ENCODE measurements around the gene PALLD.

GRCh38 chr4:168893807-168894206, 397.0 kb downstream of the PALLD start:
- TF ChIP-seq, protein P1, sequence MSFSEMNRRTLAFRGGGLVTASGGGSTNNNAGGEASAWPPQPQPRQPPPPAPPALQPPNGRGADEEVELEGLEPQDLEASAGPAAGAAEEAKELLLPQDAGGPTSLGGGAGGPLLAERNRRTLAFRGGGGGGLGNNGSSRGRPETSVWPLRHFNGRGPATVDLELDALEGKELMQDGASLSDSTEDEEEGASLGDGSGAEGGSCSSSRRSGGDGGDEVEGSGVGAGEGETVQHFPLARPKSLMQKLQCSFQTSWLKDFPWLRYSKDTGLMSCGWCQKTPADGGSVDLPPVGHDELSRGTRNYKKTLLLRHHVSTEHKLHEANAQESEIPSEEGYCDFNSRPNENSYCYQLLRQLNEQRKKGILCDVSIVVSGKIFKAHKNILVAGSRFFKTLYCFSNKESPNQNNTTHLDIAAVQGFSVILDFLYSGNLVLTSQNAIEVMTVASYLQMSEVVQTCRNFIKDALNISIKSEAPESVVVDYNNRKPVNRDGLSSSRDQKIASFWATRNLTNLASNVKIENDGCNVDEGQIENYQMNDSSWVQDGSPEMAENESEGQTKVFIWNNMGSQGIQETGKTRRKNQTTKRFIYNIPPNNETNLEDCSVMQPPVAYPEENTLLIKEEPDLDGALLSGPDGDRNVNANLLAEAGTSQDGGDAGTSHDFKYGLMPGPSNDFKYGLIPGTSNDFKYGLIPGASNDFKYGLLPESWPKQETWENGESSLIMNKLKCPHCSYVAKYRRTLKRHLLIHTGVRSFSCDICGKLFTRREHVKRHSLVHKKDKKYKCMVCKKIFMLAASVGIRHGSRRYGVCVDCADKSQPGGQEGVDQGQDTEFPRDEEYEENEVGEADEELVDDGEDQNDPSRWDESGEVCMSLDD (tag by site-specific recombination; IDR thresholded peaks at IDR 0.05), result no peak
- TF ChIP-seq ZNF23 (tag by site-specific recombination; IDR thresholded peaks at IDR 0.05; ENCODE audit: borderline replicate concordance) (no peak), ZNF274 (IDR thresholded peaks at IDR 0.05; ENCODE audit: low read length) (no peak), ZNF274 (tag by site-specific recombination; IDR thresholded peaks at IDR 0.05; ENCODE audit: borderline replicate concordance) (no peak), ZBTB7A (tag by site-specific recombination; IDR thresholded peaks at IDR 0.05; ENCODE audit: low read depth) (no peak), TCF7L2 (IDR thresholded peaks at IDR 0.05; ENCODE audit: borderline replicate concordance, low read depth, low read length) (no peak), ZNF560 (tag by site-specific recombination; IDR thresholded peaks at IDR 0.05; ENCODE audit: borderline replicate concordance) (no peak)
- TF ChIP-seq, protein P2, sequence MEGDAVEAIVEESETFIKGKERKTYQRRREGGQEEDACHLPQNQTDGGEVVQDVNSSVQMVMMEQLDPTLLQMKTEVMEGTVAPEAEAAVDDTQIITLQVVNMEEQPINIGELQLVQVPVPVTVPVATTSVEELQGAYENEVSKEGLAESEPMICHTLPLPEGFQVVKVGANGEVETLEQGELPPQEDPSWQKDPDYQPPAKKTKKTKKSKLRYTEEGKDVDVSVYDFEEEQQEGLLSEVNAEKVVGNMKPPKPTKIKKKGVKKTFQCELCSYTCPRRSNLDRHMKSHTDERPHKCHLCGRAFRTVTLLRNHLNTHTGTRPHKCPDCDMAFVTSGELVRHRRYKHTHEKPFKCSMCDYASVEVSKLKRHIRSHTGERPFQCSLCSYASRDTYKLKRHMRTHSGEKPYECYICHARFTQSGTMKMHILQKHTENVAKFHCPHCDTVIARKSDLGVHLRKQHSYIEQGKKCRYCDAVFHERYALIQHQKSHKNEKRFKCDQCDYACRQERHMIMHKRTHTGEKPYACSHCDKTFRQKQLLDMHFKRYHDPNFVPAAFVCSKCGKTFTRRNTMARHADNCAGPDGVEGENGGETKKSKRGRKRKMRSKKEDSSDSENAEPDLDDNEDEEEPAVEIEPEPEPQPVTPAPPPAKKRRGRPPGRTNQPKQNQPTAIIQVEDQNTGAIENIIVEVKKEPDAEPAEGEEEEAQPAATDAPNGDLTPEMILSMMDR (tag by site-specific recombination; IDR thresholded peaks at IDR 0.05), result no peak

All from HEK293 (cell line).